Epithelial cell of proximal tubule (primary cell): Measurements from ENCODE around the gene RIMS4. TPM values are rescaled to one million over a fixed set of nuclear protein-coding genes. Genes with fewer than 3 reads are reported as not detected.

Experiments
- DNase-seq: peaks from one replicate; pipeline ENCODE4 v3.0.0-alpha.2; 2011; ENCODE audit warnings: low read depth
- H3K4me3 ChIP-seq: 2 replicates; pipeline ENCODE4 v1.5.1; 2011; ENCODE audit warnings: low read depth, mild to moderate bottlenecking, low read length
- total RNA-seq: library from RNA; depleted of rRNA; stranded (reverse); fragments of >200 nt; gene quantifications from 2 replicates; pipeline ENCODE4 v1.2.3, GENCODE V29; 2015
- TF ChIP-seq, protein P1 (sequence below): conservative IDR thresholded peaks from 2 replicates; pipeline ENCODE4 v1.5.1; 2012; ENCODE audit warnings: low read depth, mild to moderate bottlenecking, low read length

RIMS4 gene
- total RNA-seq, 1 donor from 2014 or later: not detected

DNA sequence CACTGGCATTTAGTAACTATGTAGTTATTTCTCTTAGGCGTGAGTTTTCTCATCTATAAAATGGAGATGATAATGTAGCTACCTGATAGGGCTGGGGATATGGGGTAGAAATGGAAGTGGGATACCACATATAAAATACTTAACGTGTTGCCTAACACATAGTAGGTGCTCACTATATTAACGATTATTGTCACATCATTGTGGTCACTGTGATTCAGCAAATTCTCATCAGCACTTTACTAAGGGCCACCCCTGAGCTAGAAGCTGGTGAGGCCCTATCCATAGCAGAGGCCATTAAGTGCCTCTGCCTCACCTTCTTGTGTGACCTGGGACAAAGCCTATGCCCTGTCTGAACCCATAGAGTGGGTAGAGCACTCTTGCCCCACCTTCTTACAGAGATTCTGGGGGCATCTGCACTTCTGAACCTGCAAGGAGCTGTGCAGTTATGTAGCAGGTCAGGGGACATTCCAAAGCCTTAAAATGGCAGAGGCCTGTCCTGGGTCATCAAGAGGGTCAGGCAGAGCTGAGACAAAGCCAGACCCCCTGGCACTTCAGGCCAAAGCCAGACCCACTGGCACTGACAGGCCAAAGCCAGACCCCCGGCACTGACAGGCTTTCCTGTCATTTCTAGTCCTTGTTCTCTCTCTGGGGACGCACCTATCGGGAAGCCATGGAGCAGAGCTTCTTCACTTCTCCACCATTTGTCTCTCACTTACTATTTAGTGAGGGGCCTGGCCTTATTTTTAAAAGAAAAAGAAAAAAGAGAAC is 7.0 kb upstream of the RIMS4 start:
- TF ChIP-seq, protein P1, sequence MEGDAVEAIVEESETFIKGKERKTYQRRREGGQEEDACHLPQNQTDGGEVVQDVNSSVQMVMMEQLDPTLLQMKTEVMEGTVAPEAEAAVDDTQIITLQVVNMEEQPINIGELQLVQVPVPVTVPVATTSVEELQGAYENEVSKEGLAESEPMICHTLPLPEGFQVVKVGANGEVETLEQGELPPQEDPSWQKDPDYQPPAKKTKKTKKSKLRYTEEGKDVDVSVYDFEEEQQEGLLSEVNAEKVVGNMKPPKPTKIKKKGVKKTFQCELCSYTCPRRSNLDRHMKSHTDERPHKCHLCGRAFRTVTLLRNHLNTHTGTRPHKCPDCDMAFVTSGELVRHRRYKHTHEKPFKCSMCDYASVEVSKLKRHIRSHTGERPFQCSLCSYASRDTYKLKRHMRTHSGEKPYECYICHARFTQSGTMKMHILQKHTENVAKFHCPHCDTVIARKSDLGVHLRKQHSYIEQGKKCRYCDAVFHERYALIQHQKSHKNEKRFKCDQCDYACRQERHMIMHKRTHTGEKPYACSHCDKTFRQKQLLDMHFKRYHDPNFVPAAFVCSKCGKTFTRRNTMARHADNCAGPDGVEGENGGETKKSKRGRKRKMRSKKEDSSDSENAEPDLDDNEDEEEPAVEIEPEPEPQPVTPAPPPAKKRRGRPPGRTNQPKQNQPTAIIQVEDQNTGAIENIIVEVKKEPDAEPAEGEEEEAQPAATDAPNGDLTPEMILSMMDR: no peak
- no peak overlapping the region for H3K4me3 ChIP-seq
- no peak for DNase-seq

DNA sequence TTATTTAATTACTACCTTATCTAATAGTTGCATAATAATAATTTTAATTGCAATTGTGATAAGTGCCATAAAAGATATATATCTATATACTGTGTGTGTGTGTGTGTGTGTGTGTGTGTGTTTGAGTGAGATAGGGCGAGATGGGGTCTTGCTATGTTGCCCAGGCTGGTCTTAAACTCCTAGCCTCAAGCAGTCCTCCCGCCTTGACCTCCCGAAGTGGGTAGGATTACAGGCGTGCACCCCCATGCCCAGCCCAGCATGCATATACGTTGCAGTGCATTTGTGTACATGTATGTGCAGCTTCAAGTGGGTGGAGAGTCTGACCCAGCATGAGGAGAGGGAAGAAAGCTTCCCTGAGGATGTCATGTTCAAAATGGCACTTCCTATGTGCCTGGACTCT is 4.6 kb upstream of the RIMS4 start:
- TF ChIP-seq, protein P1: no peak
- no peak for DNase-seq
- H3K4me3 ChIP-seq: no peak overlapping the region

DNA sequence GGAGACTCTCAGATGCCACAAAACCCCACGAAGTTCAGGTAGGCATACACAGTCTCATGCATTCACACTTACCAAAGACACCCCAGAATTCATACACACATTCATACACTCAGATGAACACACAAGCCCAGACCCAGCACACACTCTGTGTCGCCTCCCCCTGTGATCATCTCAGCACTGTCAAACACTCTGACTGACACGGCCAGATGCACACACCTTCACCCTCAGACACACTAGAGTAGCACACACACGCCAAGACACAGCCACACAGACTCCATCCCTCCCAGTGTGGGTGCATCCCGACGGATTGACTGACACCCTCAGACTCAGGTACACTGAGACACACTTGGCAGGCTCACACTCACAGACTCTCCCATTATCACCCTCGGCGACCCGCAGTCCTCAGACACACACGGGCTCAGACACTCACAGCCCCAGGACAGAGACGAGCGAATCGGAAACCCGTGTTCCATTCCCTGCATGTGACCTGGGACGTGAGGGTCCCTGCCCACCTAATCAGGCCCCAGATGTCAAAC is 872 bp upstream of the RIMS4 start:
- H3K4me3 ChIP-seq: no peak overlapping the region
- DNase-seq: no peak
- TF ChIP-seq, protein P1: no peak

DNA sequence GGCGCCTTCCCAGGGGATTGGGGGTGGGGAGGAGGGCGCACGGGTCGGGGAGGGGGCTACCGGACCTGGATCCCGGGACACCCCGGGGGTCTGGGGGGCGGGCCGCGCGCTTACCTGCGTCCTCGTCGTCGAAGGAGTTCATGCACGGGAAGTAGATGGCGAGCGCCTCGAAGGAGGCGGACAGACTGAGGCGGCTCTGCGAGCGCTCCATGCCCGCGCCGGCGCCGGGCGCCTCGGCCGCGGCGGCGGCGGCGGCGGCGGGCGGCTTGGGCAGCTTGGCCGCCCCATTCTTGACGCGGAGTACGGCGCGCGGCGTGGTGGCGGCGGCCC is 320 bp downstream of the RIMS4 start:
- TF ChIP-seq, protein P1: no peak
- no peak for DNase-seq
- H3K4me3 ChIP-seq: no peak overlapping the region

DNA sequence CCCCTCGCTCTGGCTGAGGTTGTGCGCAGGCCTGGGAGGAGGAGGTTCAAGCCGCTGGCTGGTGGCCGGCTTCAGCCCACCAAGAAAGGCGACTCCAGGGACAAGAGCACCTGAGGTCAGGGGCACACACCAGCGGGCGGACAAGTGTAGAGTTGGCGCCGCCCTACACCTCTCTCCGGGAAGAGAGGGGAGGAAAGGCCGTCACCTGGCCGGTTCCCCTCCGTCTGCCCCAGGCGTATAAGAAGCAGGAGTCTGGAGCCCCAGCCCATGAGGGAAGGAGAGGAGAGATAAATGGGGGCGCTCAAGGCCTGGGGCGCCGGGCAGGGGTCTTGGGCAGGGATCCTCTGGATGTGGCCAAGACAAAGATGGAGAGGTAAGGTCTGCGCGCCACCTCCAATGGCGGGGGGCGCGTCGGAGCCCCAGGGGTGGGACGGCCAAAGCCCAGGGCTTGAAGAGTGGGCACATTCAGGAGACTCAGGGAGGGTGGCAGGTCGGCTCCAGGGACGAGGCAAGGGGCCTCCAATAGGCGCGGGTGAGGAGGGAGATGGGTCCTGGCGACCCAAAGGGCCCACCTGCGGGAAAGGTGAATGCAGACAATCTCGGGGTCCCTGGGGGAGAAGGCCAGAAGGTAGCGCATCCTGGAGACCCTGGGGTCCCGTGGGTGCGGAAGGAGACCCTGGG is 826 bp downstream of the RIMS4 start:
- no peak for DNase-seq
- TF ChIP-seq, protein P1: no peak
- no peak overlapping the region for H3K4me3 ChIP-seq

DNA sequence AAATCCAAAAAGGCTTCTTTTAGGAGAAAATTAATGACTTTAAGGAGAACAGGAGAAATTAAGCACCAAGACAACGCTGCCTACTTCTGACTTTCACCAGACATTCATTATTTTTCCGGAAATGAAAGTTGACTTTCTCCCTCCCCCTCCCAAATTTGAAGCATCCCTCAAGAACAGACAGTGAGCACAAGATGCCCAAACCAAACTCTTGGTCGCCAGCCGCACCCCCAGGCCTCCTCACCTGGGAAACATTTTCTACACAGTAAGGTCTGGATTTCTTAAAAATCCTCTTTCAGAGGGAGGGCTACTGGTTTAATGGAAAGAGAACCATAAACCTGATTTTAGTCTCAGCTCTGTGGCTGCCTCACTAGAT is 2.7 kb downstream of the RIMS4 start:
- no peak overlapping the region for H3K4me3 ChIP-seq
- no peak for DNase-seq
- TF ChIP-seq, protein P1: no peak
